K562 (cell line): Measurements from ENCODE around the gene NELL1. TPM values are rescaled to one million over a fixed set of nuclear protein-coding genes. Genes with fewer than 3 reads are reported as not detected.

ENCODE experiments used
- ATAC-seq: fragments of 200-7000 bp; cut with Tn5 transposase; 3 replicates; pipeline ENCODE4 v1.9.1; 2020; ENCODE audit warnings: moderate library complexity
- BruUV-seq: library from RNA; stranded (reverse); fragments of 400-500 nt; replicated peaks from 2 replicates; lab custom pipeline; 2021; lab: Mats Ljungman, UMichigan
- CTCF ChIA-PET: fragments of 300-600 bp; formaldehyde crosslinking; extraction: SDS; loops from one replicate; lab custom pipeline; 2021; ENCODE audit warnings: low intra/inter-chr PET ratio; lab: Yijun Ruan, JAX
- POLR2A ChIA-PET: fragments of 300-600, 350-650 bp; sonication (Branson Sonifier 250); formaldehyde crosslinking; extraction: SDS; loops from one replicate; lab custom pipeline; 2021; ENCODE audit warnings: antibody characterized with exemption, inconsistent platforms; lab: Yijun Ruan, JAX
- DNase-seq, 4 experiments: peaks; one replicate each; pipeline versions ENCODE4 v3.0.0 to v3.0.0-alpha.2; 2011 to 2018; ENCODE audit warnings: low spot score in 3 of 4, mixed read lengths in 3 of 4; ENCODE audit errors: extremely low read depth in 1 of 4
- FAIRE-seq: peaks from 2 replicates; lab custom pipeline; 2011; peaks lifted over from hg19 to GRCh38; lab: Jason Lieb, UNC
- H2AFZ ChIP-seq: 2 replicates; pipeline ENCODE4 v1.6.0; 2011; ENCODE audit warnings: low read depth, low read length, control low read depth, inconsistent platforms
- H3K27ac ChIP-seq: fragments of 200-600 bp; 3 replicates; pipeline ENCODE4 v1.8.0; 2011; ENCODE audit warnings: low read depth, mild to moderate bottlenecking, control low read depth, inconsistent platforms, low read length, moderate library complexity, mixed read lengths; ENCODE audit errors: extremely low read depth
- H3K27me3 ChIP-seq, 2 experiments: fragments of 300-600 bp in 1 of 2; 2 replicates in 1 of 2; 3 replicates in 1 of 2; pipeline versions ENCODE4 v1.6.0 to v1.8.0; 2011; ENCODE audit warnings: inconsistent platforms in 2 of 2, low read length in 2 of 2, mild to moderate bottlenecking in 1 of 2, mixed read lengths in 1 of 2, moderate library complexity in 1 of 2; ENCODE audit not compliant: control insufficient read depth in 2 of 2, insufficient read depth in 2 of 2
- H3K36me3 ChIP-seq: fragments of 300-600 bp; 3 replicates; pipeline ENCODE4 v1.8.0; 2011; ENCODE audit warnings: mild to moderate bottlenecking, low read length, inconsistent platforms; ENCODE audit not compliant: control insufficient read depth, insufficient read depth
- H3K4me1 ChIP-seq, 2 experiments: fragments of 200-600 bp in 1 of 2; replicated peaks in 1 of 2; 2 replicates in 1 of 2; 3 replicates in 1 of 2; pipeline versions ENCODE4 v1.5.1 to v1.8.0; 2011; ENCODE audit warnings: inconsistent platforms in 2 of 2, low read length in 2 of 2, mild to moderate bottlenecking in 1 of 2, mixed read lengths in 1 of 2, moderate library complexity in 1 of 2; ENCODE audit not compliant: control insufficient read depth in 2 of 2, insufficient read depth in 2 of 2
- H3K4me2 ChIP-seq: 2 replicates; pipeline ENCODE4 v1.6.1; 2011; ENCODE audit warnings: low read length, control low read depth, inconsistent platforms, mixed read lengths; ENCODE audit not compliant: insufficient read depth
- H3K4me3 ChIP-seq: fragments of 200-600 bp; sonication (generic), shearing (Covaris generic); 2 replicates; pipeline ENCODE4 v1.5.1; 2016; ENCODE audit warnings: control low read depth, inconsistent platforms
- H3K79me2 ChIP-seq: fragments of 200-600 bp; 3 replicates; pipeline ENCODE4 v1.8.0; 2011; ENCODE audit warnings: low read length, inconsistent platforms; ENCODE audit not compliant: control insufficient read depth, insufficient read depth
- H3K9ac ChIP-seq, 2 experiments: 2 replicates each; pipeline versions ENCODE4 v1.6.0 to v1.6.1; 2011; ENCODE audit warnings: low read depth in 2 of 2, low read length in 2 of 2, control low read depth in 1 of 2, inconsistent platforms in 1 of 2, mild to moderate bottlenecking in 1 of 2, mixed read lengths in 1 of 2; ENCODE audit not compliant: insufficient read depth in 1 of 2
- H3K9me1 ChIP-seq: one replicate; pipeline ENCODE4 v1.6.0; 2011; ENCODE audit warnings: inconsistent platforms, mild to moderate bottlenecking, low read length, moderate library complexity; ENCODE audit not compliant: control insufficient read depth, insufficient read depth
- H3K9me3 ChIP-seq: replicated peaks from 2 replicates; pipeline ENCODE4 v1.5.1; 2011; ENCODE audit warnings: low read depth, low read length, inconsistent platforms; ENCODE audit not compliant: control insufficient read depth, insufficient read depth
- H4K20me1 ChIP-seq: replicated peaks from 2 replicates; pipeline ENCODE4 v1.6.1; 2011; ENCODE audit warnings: low read length, inconsistent platforms, mixed read lengths; ENCODE audit not compliant: control insufficient read depth, insufficient read depth
- ARID3B ChIP-seq: fragments of 250-450 bp; sonication (Bioruptor Pico); IDR thresholded peaks from 2 replicates; pipeline ENCODE4 v1.4.0; 2020; ENCODE audit warnings: borderline replicate concordance
- C11orf30 ChIP-seq: fragments of 450-650 bp; IDR thresholded peaks from 2 replicates; pipeline ENCODE4 v1.6.1; 2016; ENCODE audit warnings: low read depth, mild to moderate bottlenecking
- ETV5 ChIP-seq: sonication (generic); formaldehyde crosslinking; IDR thresholded peaks from 2 replicates; pipeline ENCODE4 v1.4.0; 2020; ENCODE audit warnings: low read depth, mild to moderate bottlenecking, missing genetic modification reagents
- HEY1 ChIP-seq: fragments of 250-450 bp; sonication (Bioruptor Pico); IDR thresholded peaks from 2 replicates; pipeline ENCODE4 v1.5.0; 2020; ENCODE audit warnings: mild to moderate bottlenecking, moderate library complexity, borderline replicate concordance
- NR2F6 ChIP-seq: fragments of 450-650 bp; formaldehyde crosslinking; IDR thresholded peaks from 2 replicates; pipeline ENCODE4 v1.4.0; 2020; ENCODE audit warnings: mild to moderate bottlenecking
- POLR2AphosphoS2 ChIP-seq: IDR thresholded peaks from 2 replicates; pipeline ENCODE4 v1.6.1; 2012; ENCODE audit warnings: low read length, improper control_type of control experiment
- RBM34 ChIP-seq: fragments of 200-400 bp; formaldehyde crosslinking; IDR thresholded peaks from 2 replicates; pipeline ENCODE4 v1.6.1; 2018; ENCODE audit warnings: low read length, borderline replicate concordance; ENCODE audit not compliant: insufficient read depth
- XRCC4 ChIP-seq: IDR thresholded peaks from one replicate; pipeline ENCODE4 v1.6.1; 2011; ENCODE audit not compliant: insufficient read depth, insufficient read length; ENCODE audit errors: extremely low read depth
- ZBTB26 ChIP-seq: fragments of 450-650 bp; formaldehyde crosslinking; IDR thresholded peaks from 2 replicates; pipeline ENCODE4 v1.4.0; 2022; ENCODE audit warnings: missing genetic modification characterization
- WGBS: fragments of 100-300 bp; shearing (Covaris generic); methylation state at CpG from one replicate; pipeline ENCODE4 v1.1.6; 2016; ENCODE audit warnings: low coverage, mixed read lengths; ENCODE audit not compliant: insufficient coverage; ENCODE audit errors: missing lambda C conversion rate; 5-methylcytosine and 5-hydroxymethylcytosine counted together
- in situ Hi-C: fragments of 300-500 bp; cut with MboI; formaldehyde crosslinking; loops from 4 replicates; pipeline ENCODE4 v1.15.0; 2018; ENCODE audit warnings: inconsistent platforms, mixed read lengths
- intact Hi-C: fragments of 100-400 bp; cut with micrococcal nuclease; formaldehyde crosslinking; loops from 2 replicates; pipeline ENCODE4 v1.14.2; 2022
- polyA plus RNA-seq, 8 experiments: library from polyadenylated mRNA; depleted of rRNA in 4 of 8; stranded (reverse) in 5 of 8; unstranded in 3 of 8; fragments of >200 nt; fragmentation: Nextera tagmentation in 2 of 8; fragmentation: Illumina TruSeq in 1 of 8; extraction: Ambion mirVana in 2 of 8; extraction: Trizol in 1 of 8; gene quantifications; 2 replicates each; pipeline versions ENCODE4 v1.2.1 to v1.2.3, GENCODE V29; 2011 to 2014; ENCODE audit warnings: inconsistent platforms in 1 of 8, missing spikeins in 1 of 8
- total RNA-seq, 7 experiments: library from RNA; depleted of rRNA in 6 of 7; stranded (reverse); fragments of >200 nt in 6 of 7; fragmentation: Illumina TruSeq in 2 of 7; extraction: Trizol in 2 of 7; gene quantifications; 2 replicates each; pipeline versions ENCODE4 v1.2.1 to v1.2.3, GENCODE V29; 2011 to 2021; ENCODE audit warnings: low replicate concordance in 1 of 7

Gene NELL1
- total and polyA plus RNA-seq, 9 of the 15 experiments (the other 6 are each of a cell fraction or from before 2014, with no cell fraction given), result not detected

GRCh38 chr11:21446939-21447590 is 777.7 kb downstream of the NELL1 start:
- H4K20me1 ChIP-seq, result no peaks in the 10 kb centered on the region
- no peaks in the 10 kb centered on the region for H3K4me1 ChIP-seq
- H3K4me2 ChIP-seq, result no peak overlapping the region
- ATAC-seq (no peak), DNase-seq (no peak)
- H2AFZ ChIP-seq, result no peak overlapping the region
- H3K27ac ChIP-seq, result no peak overlapping the region
- TF ChIP-seq ARID3B (CRISPR knock-in tag), result no peak
- TF ChIP-seq C11orf30, result no peak
- TF ChIP-seq ETV5 (CRISPR knock-in tag), result no peak
- TF ChIP-seq POLR2AphosphoS2, result no peak
- TF ChIP-seq ZBTB26 (CRISPR knock-in tag), result no peak
- TF ChIP-seq NR2F6 (CRISPR knock-in tag), result no peak
- no peak for TF ChIP-seq XRCC4
- TF ChIP-seq HEY1 (CRISPR knock-in tag), result no peak
- no peak for TF ChIP-seq RBM34
- TF ChIP-seq, all 486 proteins: peak for 0
- Histone ChIP-seq H3K79me2 (no peaks in the 10 kb centered on the region), H3K9me3 (no peaks in the 10 kb centered on the region), H3K4me3 (no peak overlapping the region), H3K9ac (no peak overlapping the region), H3K9me1 (no peaks in the 10 kb centered on the region), H3K36me3 (no peaks in the 10 kb centered on the region), H3K27me3 (no peaks in the 10 kb centered on the region)
- no peak for FAIRE-seq
- intact Hi-C loops (no loop called here), in situ Hi-C loops (no loop called here)
- ChIA-PET POLR2A (no interaction called here), CTCF (no interaction called here)
- WGBS, result 6% methylated on average over 2 of the region's 2 CpGs
- BruUV-seq, result no TSS peak
